GM19372 (cell line): ENCODE results near the gene JPT2.

Source experiments
- ATAC-seq: cut with Tn5 transposase; IDR thresholded peaks from one replicate; pipeline ENCODE4 v1.9.1; 2021; ENCODE audit warnings: mild to moderate bottlenecking, low read depth, moderate library complexity; ENCODE audit not compliant: unreplicated experiment

JPT2 gene

DNA sequence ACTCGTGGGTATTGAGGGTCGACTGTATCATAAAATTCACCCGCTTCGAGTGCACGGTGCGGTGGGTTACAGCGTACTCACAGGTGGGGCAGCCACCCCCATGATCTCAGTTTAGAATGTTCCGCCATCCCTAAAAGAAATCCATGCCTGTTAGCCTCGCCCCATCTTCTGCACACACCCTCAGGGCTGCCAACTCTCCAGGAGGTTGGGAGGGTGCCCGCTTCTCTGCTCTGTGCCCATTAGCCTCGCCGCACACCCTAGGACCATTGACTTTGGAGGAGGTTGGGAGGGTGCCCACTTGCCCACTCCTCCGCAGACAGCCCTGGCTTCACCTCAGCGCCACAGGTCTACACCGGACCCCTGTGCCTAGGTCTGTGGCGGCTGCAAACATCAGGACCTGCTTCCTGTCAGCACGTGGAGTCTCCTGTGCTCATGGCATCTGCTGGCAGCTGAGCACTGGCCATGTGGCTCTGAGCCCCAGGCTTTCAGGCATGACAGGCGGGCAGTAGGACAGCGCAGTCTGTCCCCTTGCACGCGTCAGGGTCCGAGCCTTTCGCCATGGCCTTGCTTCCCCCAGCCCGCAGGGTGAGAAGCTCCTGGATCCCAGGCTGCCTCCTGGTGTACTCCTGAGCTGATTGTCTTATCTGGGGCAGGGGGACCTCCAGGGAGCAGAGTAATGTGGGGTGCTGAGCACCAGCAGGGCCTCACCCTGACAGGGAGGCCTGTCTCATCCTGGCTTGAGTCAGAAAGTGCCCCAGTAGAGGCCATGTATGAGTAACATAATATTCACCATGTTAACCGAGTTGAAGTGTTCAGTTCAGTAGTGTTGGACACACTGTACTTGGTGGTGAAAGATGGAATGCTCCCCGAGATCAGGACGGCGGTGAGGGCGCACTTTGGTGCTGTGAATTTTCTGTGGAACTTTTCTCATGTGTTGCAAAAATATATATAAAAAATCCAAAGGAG lies 71.4 kb downstream of the JPT2 start:
- no peak for ATAC-seq
